GM21737 (cell line): ENCODE data around the gene TARM1.

Source experiments
- ATAC-seq: cut with Tn5 transposase; IDR thresholded peaks from one replicate; pipeline ENCODE4 v1.9.1; 2021; ENCODE audit warnings: mild to moderate bottlenecking, moderate library complexity; ENCODE audit not compliant: unreplicated experiment

The TARM1 gene

DNA sequence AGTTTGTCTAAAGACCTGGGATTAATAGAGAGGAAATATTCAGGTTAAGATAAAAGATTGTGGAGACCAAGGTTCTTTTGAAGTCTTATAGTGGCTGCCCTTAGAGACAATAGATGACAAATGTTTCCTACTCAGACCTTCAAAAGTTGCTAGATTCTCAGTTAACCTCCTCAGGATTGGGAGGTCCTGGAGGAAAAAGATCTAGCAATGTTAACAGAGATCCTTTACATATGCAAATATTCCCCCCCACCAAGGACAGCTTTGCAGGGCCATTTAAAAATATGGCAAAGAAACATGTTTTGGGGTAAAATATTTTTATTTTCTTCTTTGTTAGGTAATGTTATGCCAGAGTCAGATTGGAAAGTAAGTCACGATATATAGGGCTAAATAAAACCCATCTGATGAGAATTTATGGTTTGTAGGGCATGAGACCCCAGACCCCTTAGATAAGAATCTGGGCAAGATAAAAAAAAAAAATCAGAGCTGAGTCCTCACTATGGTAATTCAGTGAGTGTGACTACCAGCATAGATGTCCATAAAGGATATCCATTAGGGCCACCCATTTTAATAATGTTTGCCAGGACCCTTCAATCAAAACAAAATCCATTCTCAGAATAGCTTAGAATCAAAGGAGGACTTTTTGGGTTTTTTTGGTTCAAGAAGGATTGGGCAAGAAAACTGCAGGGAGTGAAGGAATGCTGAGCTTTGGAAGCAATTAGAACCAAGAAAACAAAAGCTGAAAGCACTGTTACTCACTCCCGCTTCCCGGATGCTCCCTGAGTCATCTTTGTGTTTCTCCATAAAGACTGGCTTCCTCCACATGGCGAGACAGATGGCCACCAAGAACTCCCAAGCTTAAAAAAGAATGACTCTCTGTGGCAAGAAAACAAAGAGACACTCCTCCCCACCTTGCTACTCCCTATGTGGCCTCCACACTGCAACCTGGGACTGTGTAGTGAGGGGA, 45.7 kb downstream of the TARM1 start:
- no peak for ATAC-seq

DNA sequence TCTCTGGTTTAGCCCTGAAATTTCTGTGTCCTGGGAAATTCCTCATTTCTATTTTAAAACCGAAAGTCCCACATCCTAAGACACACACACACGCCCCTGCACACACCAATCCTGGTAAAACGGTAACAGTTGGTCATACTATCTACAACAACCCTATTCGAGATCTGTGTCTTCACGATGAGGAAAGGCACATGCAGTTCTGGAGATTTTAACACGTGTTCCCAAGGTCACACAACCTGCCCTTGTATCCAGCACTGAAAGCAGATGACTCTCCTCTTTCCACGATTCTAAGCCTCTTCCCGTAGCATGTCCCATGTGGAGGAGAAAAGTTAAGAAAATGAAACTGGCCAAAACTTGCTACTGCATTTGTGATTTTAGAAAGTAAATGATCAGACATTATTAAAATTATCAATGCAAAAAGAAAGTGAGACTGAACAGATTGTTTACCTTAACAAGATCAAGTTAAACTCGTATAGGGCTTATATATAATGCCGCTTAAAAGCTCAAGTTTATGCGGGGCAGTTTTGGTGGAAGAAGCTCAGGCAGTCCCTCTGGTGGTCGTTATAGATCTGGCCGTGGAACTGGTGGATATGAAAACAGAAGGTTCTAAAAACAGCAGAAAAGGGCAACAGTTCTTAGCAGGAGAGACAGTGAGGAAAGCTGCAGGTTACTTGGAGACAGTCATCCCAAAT, 50.1 kb downstream of the TARM1 start:
- no peak for ATAC-seq

- no peak for ATAC-seq
Observed at GRCh38 chr19:54029930-54030490, 51.2 kb downstream of the TARM1 start.

- ATAC-seq: no peak
Observed at GRCh38 chr19:54029301-54029700, 51.9 kb downstream of the TARM1 start.

DNA sequence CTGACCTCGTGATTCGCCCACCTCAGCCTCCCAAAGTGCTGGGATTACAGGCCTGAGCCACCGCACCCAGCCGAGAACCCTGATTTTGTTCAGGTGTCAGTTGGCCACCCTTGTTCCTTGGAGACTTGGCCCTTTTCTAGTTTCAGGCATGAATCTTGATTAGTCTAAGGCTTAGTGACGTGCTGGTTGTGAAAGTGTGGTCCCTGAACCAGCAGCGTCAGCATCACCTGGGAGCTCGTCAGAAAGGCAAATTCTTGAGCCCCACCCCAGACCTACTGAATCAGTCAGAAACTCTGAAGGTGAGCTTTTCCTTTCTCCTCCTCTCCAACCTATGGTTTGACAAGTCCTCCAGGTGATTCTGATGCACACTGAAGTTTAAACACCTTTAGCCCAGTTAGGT, 54.5 kb downstream of the TARM1 start:
- ATAC-seq: no peak

DNA sequence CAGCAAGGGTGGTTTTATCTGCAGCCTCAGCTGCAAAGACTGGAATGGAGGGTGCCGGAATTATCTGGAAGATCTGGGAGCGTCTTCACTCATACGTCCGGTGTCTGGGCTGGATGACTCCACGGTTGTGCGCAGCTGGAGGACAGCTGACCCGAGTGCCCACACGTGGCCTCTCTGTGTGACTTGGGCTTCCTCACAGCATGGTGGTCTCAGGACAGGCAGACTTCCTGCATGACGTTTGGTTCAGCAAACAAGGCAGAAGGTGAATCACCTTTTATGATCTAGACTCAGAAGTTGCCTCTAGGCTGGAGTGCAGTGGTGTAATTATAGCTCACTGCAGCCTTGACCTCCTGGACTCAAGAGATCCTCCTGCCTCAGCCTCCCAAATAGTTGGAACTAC, 56.5 kb downstream of the TARM1 start:
- no peak for ATAC-seq

GRCh38 chr19:54023191-54023590, 58.0 kb downstream of the TARM1 start:
- no peak for ATAC-seq

- no peak for ATAC-seq
Observed at GRCh38 chr19:54021932-54022331, 59.2 kb downstream of the TARM1 start.

DNA sequence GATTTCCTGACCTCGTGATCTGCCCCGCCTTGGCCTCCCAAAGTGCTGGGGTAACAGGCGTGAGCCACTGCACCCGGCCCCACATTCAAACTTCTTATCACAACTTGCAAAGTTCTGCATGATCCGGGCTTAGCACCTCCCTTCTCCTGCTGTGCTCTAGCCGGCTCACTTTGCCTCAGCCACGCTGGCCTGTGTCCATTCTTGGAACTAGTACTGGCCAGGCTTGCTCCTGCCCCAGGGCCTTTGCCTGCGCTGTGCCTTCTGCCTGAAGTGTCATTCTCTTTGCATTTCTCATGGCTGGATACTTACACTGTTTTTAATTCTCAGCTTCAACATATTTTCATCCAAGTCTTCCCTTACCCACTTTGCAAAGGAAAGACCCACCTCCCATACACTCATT, 59.8 kb downstream of the TARM1 start:
- no peak for ATAC-seq
